OCI-LY1 (cell line): ENCODE data around the gene TP73.

Experiments used
- CTCF ChIP-seq: fragments of 200-600 bp; sonication (generic), shearing (Covaris generic); IDR thresholded peaks from 2 replicates; pipeline ENCODE4 v1.5.1; 2017; ENCODE audit warnings: mild to moderate bottlenecking, antibody characterized with exemption, low read length, moderate library complexity, mixed read lengths
- EZH2 ChIP-seq: fragments of 200-600 bp; sonication (generic), shearing (Covaris generic); IDR thresholded peaks from 2 replicates; pipeline ENCODE4 v1.8.0; 2017; ENCODE audit warnings: borderline replicate concordance, mixed run types, mild to moderate bottlenecking, antibody characterized with exemption, low read length, moderate library complexity, mixed read lengths

- no peak for TF ChIP-seq CTCF
- no peak for TF ChIP-seq EZH2
Measured at GRCh38 chr1:3763351-3764125, 111.2 kb downstream of the TP73 start.
